NCI-H82 (cell line): ENCODE results near the gene GALNT10.

Experiments used
- DNase-seq: peaks from one replicate; lab custom pipeline; 2025; lab: John Stamatoyannopoulos, UW

The GALNT10 gene

GRCh38 chr5:154236536-154237375, 46.2 kb downstream of the GALNT10 start:
- no peak for DNase-seq

GRCh38 chr5:154237376-154237743, 46.8 kb downstream of the GALNT10 start:
- no peak for DNase-seq

- no peak for DNase-seq
Observed at GRCh38 chr5:154237946-154238345, 47.4 kb downstream of the GALNT10 start.

GRCh38 chr5:154238776-154239481, 48.4 kb downstream of the GALNT10 start:
- peak; percentile 5 for DNase-seq

DNA sequence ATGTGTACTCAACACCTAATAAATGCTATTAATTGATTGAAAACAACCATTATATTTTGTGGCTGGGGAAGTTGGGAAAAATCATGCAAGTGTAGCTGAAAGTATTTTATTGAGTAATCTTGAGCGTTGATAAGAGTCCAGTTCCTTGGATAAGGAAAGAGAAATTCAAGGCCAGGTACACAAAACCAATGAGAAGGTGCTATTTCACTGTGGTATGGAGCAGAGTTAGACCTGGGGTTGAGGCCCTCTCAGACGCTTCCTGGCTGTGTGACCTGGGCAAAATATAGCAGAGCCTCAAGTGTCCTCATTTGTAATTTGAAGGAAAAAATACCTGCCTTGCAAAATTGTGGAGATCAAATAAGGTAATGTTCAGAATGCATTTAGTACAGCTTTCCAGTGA, 50.1 kb downstream of the GALNT10 start:
- no peak for DNase-seq

DNA sequence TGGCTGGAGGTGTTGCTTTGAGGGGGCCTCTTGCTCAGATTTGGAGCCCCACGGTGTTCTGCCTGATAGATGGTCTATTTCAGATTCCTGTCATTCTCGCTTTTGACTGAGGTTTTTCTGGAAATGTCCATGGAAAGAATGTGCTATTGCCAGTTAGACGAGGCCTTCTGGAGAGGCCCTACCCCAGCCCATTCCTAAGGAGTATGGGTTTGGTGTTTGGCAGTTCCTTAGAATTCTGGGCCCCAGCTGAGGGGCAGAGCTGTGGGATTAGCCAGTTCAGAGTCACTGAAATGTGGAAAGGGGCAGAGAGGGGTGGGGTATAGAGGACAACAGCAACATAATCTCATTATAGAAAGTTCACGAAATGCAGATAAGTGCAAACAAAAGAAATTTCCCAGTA, 50.5 kb downstream of the GALNT10 start:
- DNase-seq: peak; percentile 60

DNA sequence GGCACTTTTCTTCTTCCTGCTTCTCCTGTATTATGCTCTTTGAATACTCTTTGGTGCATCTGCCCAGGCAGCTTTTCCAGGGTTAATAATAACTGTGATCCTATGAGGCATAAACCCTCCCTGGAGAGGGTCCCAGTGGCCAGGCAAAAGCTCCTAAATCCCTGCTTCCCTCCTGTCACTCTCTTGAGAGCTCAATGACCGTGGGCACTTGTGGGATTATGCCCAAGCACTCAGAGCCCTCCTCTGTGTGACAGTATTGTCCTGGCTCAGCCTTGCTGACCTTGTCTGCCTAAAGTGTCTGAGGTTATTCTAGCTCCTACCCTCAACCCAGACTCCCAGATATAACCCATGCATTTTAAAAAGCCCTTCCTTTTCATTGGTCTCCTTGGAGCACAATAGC, 51.9 kb downstream of the GALNT10 start:
- DNase-seq: peak; percentile 89

DNA sequence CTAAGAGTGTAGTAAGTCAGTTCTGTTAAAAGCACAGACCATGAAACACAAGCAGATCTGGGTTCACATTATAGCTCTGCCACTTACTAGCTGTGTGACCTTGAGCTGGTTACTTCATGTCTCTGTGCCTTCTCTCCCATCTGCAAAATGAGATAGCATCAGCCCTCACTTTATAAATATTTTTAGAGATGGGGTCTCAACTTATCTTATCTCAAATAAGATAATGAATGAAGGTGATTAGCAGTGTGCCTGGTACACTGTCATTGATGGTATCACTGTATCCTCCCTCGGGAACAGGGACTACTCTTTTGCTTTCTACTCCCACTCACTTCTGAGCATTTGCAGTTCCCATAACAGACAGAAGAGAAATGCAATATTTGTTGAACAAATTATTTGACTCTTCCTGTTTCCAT, 52.4 kb downstream of the GALNT10 start:
- DNase-seq: peak; percentile 26

GRCh38 chr5:154243736-154244135, 53.2 kb downstream of the GALNT10 start:
- DNase-seq: peak; percentile 77

- peak; percentile 85 for DNase-seq
Observed at GRCh38 chr5:154244476-154244875, 53.9 kb downstream of the GALNT10 start.

DNA sequence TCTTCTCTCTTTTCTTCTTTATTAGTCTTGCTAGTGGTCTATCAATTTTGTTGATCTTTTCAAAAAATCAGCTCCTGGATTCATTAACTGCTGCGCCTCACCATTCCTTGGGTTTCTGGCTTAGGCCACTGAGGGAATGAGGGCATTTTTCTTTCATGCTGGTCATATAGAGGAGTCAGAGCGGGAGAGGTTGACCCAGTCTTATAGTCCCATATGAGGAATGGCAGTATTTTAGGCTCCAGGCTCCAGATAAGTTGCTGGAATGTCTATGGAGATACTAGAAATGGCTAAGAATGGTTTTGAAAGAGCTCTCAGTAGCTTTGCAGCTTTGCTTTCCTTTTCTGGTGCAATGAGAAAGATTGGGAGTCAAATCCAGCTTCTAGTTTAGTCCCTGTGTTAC, 58.2 kb downstream of the GALNT10 start:
- DNase-seq: no peak

DNA sequence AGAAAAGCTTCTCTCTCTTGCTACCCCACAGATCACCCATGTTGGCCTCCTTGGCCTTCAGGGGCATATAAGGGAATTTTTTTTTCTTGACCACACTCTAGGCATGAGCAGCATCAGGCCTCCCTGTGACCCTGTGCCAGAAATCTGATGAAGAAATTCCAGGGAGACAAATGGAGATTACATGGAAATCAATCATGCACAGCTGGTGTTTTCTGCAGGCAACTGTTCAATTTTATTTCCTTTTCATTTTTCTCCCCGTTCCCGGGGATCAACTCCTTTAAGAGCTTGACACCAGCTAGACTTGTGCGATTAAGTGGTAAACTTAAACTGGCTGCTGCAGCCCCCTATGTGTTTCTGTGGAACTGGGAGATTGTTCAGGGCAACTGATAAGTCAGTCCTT, 59.3 kb downstream of the GALNT10 start:
- no peak for DNase-seq

DNA sequence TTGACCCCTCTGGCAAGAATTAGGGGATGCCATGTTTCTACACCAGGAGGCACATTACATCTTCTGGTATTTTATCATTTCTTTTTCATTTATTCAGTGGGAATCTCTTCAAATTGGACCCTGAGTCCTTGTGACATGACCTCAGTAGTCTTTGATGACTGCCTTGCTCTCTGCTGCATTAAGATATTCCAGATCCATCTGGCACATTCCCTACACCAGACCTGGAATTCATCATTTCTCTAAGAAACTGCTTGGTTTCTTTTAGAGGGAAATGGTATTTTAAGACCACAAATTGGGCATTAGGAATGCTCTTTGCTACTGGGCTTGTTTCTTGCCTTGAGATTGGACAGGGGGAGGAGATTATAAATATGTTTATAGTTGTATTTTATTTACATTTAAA, 61.0 kb downstream of the GALNT10 start:
- no peak for DNase-seq

DNA sequence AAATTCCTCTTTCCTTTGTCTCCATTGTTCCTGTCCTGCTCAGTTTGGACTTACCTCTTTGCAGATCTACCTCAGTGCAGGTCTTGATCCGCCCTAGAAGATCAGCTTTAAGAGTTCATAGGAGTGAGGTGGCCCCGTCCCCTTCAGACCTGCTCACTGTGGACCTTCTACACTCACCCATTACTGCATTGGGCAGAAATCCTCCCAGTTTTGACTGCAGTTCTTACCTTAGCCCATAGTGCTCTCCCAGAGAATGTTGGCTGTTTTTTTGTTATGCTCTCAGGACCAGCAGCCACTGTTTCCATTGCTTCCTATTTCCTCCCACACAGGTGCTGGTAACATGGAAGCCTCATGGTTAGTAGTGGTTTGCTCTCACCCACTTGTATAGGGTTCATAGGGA, 63.3 kb downstream of the GALNT10 start:
- no peak for DNase-seq

DNA sequence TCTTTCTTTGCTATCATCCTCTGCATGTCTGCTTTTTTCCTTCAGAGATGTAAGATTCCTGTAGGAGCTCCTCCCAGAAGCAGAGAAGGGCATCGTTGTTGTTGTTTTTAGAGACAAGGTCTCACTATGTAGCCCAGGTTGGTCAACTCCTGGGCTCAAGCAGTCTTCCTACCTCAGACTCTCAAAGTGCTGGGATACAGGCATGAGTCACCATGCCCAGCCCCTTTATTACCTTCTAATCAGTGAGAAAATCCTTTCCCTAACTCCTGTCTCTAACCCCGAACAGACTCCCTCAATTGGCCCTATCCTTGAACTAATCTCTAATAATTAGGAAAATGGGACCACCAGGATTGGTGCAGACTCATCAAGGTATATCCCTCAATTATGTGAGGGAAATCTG, 64.4 kb downstream of the GALNT10 start:
- DNase-seq: peak; percentile 25

GRCh38 chr5:154257046-154257445, 66.5 kb downstream of the GALNT10 start:
- DNase-seq: peak; percentile 24

DNA sequence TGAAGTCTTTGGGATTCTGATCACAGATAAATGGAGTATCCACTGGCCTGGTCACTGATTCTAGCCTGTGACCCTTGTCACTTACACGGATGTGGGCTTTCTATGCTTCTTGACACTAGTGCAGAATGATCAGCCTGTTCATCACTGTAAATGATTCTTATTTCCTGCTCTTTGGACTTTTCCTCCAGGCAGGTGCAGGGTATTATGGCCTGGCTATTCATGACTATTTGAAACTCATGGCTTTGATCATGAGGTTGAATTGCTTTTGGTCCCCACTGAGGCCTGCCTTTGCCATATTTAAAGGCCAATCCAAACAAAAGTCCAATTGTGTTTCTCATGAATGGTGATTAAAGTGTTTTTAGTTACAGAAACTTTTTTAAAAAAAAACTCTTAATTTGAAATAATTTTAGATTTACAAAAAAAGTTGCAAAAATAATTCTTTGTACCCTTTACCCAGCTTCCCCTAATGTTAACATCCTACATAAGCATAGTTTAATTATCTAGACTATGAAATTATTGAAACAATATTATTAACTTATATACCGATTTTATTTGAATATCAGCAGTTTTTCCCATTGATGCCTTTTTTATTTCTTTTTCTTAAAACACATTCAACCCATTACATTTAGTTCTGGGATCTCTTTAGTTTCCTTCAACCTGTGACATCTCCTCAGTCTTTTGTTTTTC, 68.1 kb downstream of the GALNT10 start:
- no peak for DNase-seq

DNA sequence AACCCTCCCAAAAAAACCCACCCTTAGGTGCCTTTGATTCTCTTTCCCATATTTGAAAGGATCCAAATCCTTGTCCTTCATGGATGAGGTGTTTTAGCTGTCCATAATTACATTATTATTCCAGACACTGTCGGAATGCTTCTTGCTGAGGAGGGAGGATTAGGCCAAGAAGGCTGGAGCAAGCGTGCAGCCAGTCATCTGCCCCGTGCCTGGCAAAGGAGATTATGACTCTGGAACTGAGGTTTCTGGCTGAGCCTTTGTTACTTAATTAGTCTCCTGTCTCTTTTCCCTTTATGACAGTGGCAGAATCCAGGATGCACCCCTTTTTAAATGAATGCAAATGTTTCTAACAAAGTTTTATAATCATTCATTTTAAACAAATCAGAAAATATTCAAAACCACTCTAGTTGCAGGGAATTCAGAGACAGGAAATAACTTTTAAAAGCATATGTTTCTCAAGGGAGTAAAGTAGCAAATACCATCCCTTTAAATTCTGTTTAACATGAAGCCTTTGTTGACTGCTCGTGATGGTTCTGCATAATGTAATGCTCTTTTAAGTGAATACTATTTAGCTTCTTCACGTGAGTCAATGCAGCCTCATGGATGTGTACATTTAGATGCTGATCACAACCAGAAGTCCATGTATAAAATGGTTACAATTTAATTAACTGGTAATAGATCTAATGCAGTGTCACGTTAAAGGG, 69.8 kb downstream of the GALNT10 start:
- DNase-seq: peak; percentile 96

GRCh38 chr5:154262342-154262741, 71.8 kb downstream of the GALNT10 start:
- DNase-seq: no peak

- no peak for DNase-seq
Observed at GRCh38 chr5:154264549-154265196, 74.1 kb downstream of the GALNT10 start.

DNA sequence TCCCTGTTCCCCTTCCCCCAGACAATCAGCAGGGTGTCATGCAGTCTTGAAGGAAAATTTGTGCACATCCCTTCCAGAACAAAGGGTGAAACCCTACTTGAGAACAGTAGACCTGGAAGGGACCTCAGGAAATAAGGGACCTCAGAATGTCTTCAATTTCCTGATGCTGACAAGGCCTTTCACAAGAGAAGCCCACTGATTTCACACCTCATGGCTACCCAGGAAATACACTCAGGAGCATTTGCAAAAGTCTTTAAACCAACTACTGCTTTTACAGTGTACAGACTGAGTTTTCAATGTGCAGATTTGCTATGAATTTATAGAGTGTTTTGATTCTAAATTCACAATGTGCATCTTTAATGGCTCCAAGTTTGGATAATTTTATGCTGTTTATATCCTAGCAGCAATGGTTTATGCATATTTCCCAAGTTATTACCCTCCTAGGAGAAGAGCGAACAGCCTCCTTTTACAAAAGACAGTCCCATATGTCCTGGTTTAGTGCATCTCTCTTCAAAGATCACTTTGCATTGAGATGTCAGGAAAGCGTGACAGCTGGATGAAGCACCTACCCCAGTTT, 74.8 kb downstream of the GALNT10 start:
- DNase-seq: peak; percentile 51
